ENCODE measurements around the gene ABHD1.
"Not testable (repeated sequence)": the region's sequence is repeated elsewhere in the genome, so short reads cannot be mapped to it uniquely, and the experiment has no call there.

ABHD1 gene

GRCh38 chr2:27118525-27119329 is 4.9 kb upstream of the ABHD1 start, which contains the start of gene CGREF1:
Gene CGREF1 (minus strand): TSS chr2:27119128. CDS start chr2:27104366, 14,762 bp downstream.
- TF ChIP-seq CTCF (conservative IDR thresholded peaks at IDR 0.05; ENCODE audit: low read length) (no peak), EZH2phosphoT487 (IDR thresholded peaks at IDR 0.05; ENCODE audit: borderline replicate concordance) (no peak)
- Histone ChIP-seq H3F3A (ENCODE audit: low read depth) (no peaks in the 10 kb centered on the region), H3K4me1 (ENCODE audit: insufficient read depth, low read length, poor library complexity, severe bottlenecking) (peaks cover under 1% of the 10 kb centered on the region), H3K4me3 (ENCODE audit: low read length, poor library complexity, severe bottlenecking) (no peak within 1 kb of the TSS), H3K9me2 (replicated peaks; ENCODE audit: low read depth, low read length) (no peaks in the 10 kb centered on the region), H3K36me3 (ENCODE audit: insufficient read depth, low read length) (no peaks in the 10 kb centered on the region), H3K79me2 (ENCODE audit: insufficient read depth, low read length) (no peaks in the 10 kb centered on the region), H2AFZ (ENCODE audit: low read length) (no peak within 1 kb of the TSS), H4K20me1 (ENCODE audit: insufficient read depth, low read length, poor library complexity, severe bottlenecking) (no peaks in the 10 kb centered on the region), H3K9me3 (ENCODE audit: insufficient read depth, low read depth, low read length) (no peaks in the 10 kb centered on the region), H3K27me3 (ENCODE audit: insufficient read depth, low read length, poor library complexity, severe bottlenecking) (no peaks in the 10 kb centered on the region), H3K4me2 (ENCODE audit: low read depth, low read length, poor library complexity, severe bottlenecking) (no peak within 1 kb of the TSS), H3K9ac (ENCODE audit: low read depth, low read length, poor library complexity, severe bottlenecking) (no peak within 1 kb of the TSS)

GRCh38 chr2:27119330-27119670 is 4.3 kb upstream of the ABHD1 start:
- not testable (repeated sequence) for H3K27me3 ChIP-seq (ENCODE audit: insufficient read depth, low read length, poor library complexity, severe bottlenecking); H3K9me3 ChIP-seq (ENCODE audit: insufficient read depth, low read depth, low read length); H4K20me1 ChIP-seq (ENCODE audit: insufficient read depth, low read length, poor library complexity, severe bottlenecking); H3K79me2 ChIP-seq (ENCODE audit: insufficient read depth, low read length); H3K9me2 ChIP-seq (replicated peaks; ENCODE audit: low read depth, low read length); H3K4me2 ChIP-seq (ENCODE audit: low read depth, low read length, poor library complexity, severe bottlenecking); H2AFZ ChIP-seq (ENCODE audit: low read length); H3K4me1 ChIP-seq (ENCODE audit: insufficient read depth, low read length, poor library complexity, severe bottlenecking); H3F3A ChIP-seq (ENCODE audit: low read depth); H3K36me3 ChIP-seq (ENCODE audit: insufficient read depth, low read length); H3K9ac ChIP-seq (ENCODE audit: low read depth, low read length, poor library complexity, severe bottlenecking); H3K4me3 ChIP-seq (ENCODE audit: low read length, poor library complexity, severe bottlenecking)

GRCh38 chr2:27121906-27122305 is 1.7 kb upstream of the ABHD1 start:
- no peak overlapping the region for H3K4me2 ChIP-seq (ENCODE audit: low read depth, low read length, poor library complexity, severe bottlenecking)
- H3K9me2 ChIP-seq (replicated peaks; ENCODE audit: low read depth, low read length), result no peaks in the 10 kb centered on the region
- no peaks in the 10 kb centered on the region for H3K27me3 ChIP-seq (ENCODE audit: insufficient read depth, low read length, poor library complexity, severe bottlenecking)
- H3F3A ChIP-seq (ENCODE audit: low read depth), result no peaks in the 10 kb centered on the region
- no peaks in the 10 kb centered on the region for H3K79me2 ChIP-seq (ENCODE audit: insufficient read depth, low read length)
- H3K4me1 ChIP-seq (ENCODE audit: insufficient read depth, low read length, poor library complexity, severe bottlenecking), result peaks cover 5% of the 10 kb centered on the region
- H3K9ac ChIP-seq (ENCODE audit: low read depth, low read length, poor library complexity, severe bottlenecking), result no peak overlapping the region
- H3K4me3 ChIP-seq (ENCODE audit: low read length, poor library complexity, severe bottlenecking), result no peak overlapping the region
- no peaks in the 10 kb centered on the region for H3K9me3 ChIP-seq (ENCODE audit: insufficient read depth, low read depth, low read length)
- TF ChIP-seq CTCF (conservative IDR thresholded peaks at IDR 0.05; ENCODE audit: low read length), result no peak
- TF ChIP-seq EZH2phosphoT487 (IDR thresholded peaks at IDR 0.05; ENCODE audit: borderline replicate concordance), result no peak
- no peaks in the 10 kb centered on the region for H3K36me3 ChIP-seq (ENCODE audit: insufficient read depth, low read length)
- H2AFZ ChIP-seq (ENCODE audit: low read length), result peak overlapping the region; percentile 51
- H4K20me1 ChIP-seq (ENCODE audit: insufficient read depth, low read length, poor library complexity, severe bottlenecking), result no peaks in the 10 kb centered on the region

GRCh38 chr2:27122791-27123190 is 824 bp upstream of the ABHD1 start:
- no peaks in the 10 kb centered on the region for H3K9me2 ChIP-seq (replicated peaks; ENCODE audit: low read depth, low read length)
- H3F3A ChIP-seq (ENCODE audit: low read depth), result no peaks in the 10 kb centered on the region
- no peak overlapping the region; the same call in none of the 2 replicates for H2AFZ ChIP-seq (ENCODE audit: low read length)
- H3K4me1 ChIP-seq (ENCODE audit: insufficient read depth, low read length, poor library complexity, severe bottlenecking), result peaks cover 5% of the 10 kb centered on the region
- no peak overlapping the region for H3K9ac ChIP-seq (ENCODE audit: low read depth, low read length, poor library complexity, severe bottlenecking)
- no peaks in the 10 kb centered on the region for H3K9me3 ChIP-seq (ENCODE audit: insufficient read depth, low read depth, low read length)
- H3K36me3 ChIP-seq (ENCODE audit: insufficient read depth, low read length), result no peaks in the 10 kb centered on the region
- H3K4me2 ChIP-seq (ENCODE audit: low read depth, low read length, poor library complexity, severe bottlenecking), result peak overlapping the region; percentile 80
- H3K4me3 ChIP-seq (ENCODE audit: low read length, poor library complexity, severe bottlenecking), result peak overlapping the region; percentile 73
- no peaks in the 10 kb centered on the region for H3K27me3 ChIP-seq (ENCODE audit: insufficient read depth, low read length, poor library complexity, severe bottlenecking)
- H3K79me2 ChIP-seq (ENCODE audit: insufficient read depth, low read length), result no peaks in the 10 kb centered on the region
- TF ChIP-seq CTCF (conservative IDR thresholded peaks at IDR 0.05; ENCODE audit: low read length), result no peak
- TF ChIP-seq EZH2phosphoT487 (IDR thresholded peaks at IDR 0.05; ENCODE audit: borderline replicate concordance), result no peak
- H4K20me1 ChIP-seq (ENCODE audit: insufficient read depth, low read length, poor library complexity, severe bottlenecking), result no peaks in the 10 kb centered on the region

Measured in Loucy (cell line).